HG03135 (cell line): ENCODE data around the gene MAP2K5.
"Not testable (repeated sequence)": the region's sequence is repeated elsewhere in the genome, so short reads cannot be mapped to it uniquely, and the experiment has no call there.

Source experiments
- ATAC-seq: cut with Tn5 transposase; IDR thresholded peaks from one replicate; pipeline ENCODE4 v1.9.1; 2021; ENCODE audit warnings: mild to moderate bottlenecking, moderate library complexity; ENCODE audit not compliant: unreplicated experiment

Gene MAP2K5

DNA sequence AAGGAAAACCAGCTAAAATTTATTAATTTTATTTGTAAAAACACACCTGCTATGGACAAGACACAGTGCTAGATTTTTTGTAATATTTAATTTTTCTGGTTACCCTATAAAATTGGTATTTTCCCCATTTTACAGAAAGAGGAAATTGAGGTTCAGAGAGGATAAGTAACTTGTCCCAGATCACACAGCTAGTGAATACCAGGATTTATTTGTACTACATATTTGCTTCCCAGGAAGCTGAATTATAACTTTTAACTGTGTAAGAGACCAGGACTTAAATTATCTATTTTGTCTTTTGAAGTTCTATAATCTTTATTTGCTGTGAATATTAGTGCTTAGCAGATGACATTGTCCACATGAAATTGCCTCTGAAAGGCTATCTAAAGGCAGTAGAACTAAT is 49.7 kb downstream of the MAP2K5 start:
- no peak for ATAC-seq

- ATAC-seq: no peak
Observed at GRCh38 chr15:67593562-67593961, 51.1 kb downstream of the MAP2K5 start.

DNA sequence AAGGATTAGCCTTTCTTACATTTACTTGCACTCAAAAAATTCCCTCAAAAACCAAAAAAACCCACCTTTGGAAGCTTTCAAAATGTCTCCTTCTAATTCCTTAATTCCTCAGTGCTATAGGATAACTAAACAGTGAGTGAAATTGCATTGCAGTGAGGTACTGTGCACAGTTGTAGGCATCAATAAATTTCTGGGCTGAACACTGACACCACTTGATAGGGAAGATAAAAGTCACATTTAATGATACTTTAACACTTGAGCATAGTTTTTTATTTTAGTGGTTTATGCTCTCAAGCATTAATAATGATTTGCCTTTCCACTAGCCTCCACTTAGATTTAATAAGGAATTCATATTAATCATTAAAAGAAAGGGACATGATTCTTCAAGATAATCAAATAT is 52.3 kb downstream of the MAP2K5 start:
- ATAC-seq: no peak

DNA sequence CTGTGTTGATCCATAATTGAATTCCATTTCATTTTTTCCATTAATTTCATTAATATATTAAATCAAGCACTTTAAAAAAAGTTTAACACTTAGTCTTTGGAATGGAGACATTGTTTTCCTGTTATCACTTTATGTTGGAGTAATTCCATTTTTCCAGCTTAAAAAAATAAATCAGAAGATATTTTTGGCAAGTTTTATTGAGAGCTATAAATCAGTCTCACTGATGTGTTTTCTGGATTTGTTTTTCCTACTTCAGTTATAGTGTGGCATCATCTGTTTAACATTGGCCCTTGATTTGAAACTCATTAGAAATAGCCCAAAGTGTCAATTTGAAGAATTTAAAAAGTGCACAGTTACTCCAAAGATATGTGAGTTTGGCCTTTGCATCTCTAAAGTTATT is 53.1 kb downstream of the MAP2K5 start:
- no peak for ATAC-seq

DNA sequence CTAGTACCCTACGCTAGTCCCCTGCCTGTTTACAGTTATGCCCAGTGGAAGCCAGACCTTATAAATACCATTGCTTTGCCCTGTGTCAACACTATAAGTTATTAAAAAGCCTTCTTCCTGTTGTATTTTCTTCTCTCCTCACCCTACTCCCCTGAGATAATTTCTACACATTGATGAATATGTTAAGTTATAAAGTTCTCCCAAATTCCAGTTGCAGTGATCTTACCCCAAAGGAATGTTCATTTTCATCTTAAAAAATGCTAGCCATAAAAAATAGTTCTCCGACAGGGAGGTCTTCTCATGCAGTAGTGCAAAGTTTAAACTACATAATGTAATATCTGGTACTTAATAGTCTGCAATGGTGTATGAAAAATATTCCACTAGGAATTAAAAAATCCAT is 58.6 kb downstream of the MAP2K5 start:
- no peak for ATAC-seq

- no peak for ATAC-seq
Observed at GRCh38 chr15:67603063-67603462, 60.6 kb downstream of the MAP2K5 start.

GRCh38 chr15:67605871-67606270 is 63.4 kb downstream of the MAP2K5 start:
- ATAC-seq: no peak

DNA sequence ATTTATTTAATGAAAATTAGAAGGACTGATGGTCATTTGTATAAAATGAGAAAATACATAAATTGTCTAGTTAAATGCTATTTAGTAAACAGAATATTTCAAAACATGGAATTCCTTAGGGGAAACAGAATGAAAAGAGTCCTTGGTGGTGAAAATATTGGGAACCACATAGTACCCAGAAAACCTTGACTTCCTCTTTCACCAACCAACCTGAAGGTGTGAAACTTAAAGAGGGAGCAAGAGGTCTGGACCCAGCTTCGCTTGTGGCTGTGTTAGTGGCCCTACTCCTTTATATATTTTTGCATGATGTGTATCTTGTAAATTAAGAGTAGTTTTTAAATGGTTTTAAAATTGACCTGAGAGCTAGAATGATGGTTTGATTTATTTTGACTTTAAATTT is 64.2 kb downstream of the MAP2K5 start:
- no peak for ATAC-seq

- ATAC-seq: no peak
Observed at GRCh38 chr15:67607329-67607728, 64.8 kb downstream of the MAP2K5 start.

DNA sequence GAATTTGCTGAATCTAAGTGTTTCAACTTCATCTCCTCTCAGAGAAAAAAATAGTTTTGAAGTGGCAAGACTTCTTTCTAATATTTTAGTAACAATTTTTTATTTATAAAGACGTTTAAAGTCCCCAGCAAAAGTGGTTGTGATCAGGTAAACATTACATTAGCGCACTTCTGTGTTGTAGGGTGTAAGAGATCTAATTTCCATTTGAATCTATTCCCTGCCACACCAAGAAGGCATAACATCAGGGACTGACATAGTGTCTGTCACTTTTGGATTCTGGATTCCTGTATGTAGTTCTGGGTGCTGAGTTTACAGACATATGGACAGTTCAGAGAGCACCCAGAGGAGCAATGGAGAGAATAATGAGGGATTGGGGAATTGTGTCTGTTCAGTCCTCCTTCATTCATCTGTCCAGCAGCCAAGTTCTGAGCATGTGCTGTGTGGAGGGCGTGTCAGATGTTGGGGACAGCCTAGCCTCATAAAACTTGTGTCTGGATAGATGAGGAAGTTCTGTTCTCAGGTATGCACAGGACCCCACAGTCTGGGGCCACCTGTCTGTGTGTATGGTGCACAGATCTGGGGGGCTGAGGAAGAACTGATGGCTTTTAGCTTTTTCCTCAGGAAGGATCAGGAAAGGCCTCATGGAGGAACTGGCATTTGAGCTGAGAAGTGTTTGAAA is 65.6 kb downstream of the MAP2K5 start:
- ATAC-seq: no peak

GRCh38 chr15:67608638-67608959 is 66.1 kb downstream of the MAP2K5 start:
- no peak for ATAC-seq

- no peak for ATAC-seq
Observed at GRCh38 chr15:67611370-67612369, 69.2 kb downstream of the MAP2K5 start.

DNA sequence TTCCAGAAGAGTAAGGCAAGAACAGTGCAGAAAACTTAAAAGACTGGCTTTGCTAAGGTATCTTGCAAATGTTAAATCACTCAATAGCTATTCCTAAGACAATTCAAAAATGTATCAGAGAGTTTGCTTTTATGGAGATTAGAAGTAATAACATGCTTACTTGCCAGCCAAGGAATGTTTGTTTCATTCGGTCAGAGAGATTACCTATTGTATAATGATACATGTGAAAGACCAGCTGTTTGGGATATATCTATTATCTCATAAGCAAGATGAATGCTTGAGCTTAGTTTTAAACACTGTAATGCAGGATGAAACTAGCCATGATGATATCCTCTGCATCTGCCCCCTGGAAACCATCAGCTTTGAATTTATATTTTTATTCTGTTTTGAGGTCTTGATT is 70.7 kb downstream of the MAP2K5 start:
- ATAC-seq: no peak

- no peak for ATAC-seq
Observed at GRCh38 chr15:67613708-67614107, 71.2 kb downstream of the MAP2K5 start.

GRCh38 chr15:67615131-67615534 is 72.6 kb downstream of the MAP2K5 start:
- not testable (repeated sequence) for ATAC-seq

DNA sequence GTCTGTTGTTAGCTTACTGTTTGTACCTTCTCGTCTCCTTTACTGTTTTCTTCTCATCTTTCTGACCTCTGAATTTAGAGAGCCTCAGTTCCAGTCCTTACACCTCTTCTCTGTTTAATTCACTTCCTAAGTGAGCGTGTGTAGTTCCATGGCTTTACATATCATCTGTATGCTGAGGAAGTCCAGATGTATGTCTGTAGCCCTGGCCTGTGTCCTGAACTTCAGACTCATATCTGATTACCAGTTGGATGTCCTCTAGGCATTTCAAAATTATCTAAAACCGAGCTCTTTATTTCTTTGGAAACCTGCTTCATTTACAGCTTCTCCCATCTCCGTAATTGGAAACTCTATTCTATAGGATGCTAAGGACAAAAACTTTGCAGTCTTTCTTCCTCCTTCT is 75.8 kb downstream of the MAP2K5 start:
- no peak for ATAC-seq

DNA sequence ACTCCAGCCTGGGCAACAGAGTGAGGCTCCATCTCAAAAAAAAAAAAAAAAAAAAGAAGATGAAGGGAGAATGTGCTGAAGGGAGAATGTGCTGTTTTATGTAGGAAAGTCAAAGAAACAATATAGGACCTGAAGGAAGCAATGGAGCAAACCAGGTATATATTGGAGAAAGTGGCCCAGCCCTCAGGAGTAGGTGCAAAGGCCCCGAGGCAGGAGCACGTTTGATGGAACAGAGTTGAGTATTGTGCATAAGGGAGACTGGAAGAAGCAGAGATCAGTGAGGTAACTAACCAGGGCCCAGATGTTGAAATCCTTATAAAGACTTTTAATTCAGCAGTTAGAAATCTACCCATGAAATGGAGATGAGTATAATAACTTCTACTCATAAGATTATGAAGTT is 79.6 kb downstream of the MAP2K5 start:
- no peak for ATAC-seq

DNA sequence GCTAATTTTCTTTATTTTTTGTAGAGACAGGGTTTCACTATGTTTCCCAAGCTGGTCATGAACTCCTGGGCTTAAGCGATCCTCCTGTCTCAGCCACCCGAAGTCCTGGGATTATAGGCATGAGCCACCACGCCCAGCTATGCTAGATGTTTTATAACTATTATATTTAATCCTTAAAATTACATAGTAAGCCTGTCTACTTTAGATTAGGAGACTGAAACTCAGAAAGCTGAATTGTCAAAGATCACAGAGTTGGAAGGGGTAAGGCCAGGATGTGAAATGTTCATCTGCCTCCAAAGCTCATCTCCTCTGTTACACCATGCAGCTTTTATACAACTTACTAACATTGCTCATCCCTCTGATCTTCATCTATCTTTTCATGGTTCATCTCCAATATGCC is 89.8 kb downstream of the MAP2K5 start:
- no peak for ATAC-seq

DNA sequence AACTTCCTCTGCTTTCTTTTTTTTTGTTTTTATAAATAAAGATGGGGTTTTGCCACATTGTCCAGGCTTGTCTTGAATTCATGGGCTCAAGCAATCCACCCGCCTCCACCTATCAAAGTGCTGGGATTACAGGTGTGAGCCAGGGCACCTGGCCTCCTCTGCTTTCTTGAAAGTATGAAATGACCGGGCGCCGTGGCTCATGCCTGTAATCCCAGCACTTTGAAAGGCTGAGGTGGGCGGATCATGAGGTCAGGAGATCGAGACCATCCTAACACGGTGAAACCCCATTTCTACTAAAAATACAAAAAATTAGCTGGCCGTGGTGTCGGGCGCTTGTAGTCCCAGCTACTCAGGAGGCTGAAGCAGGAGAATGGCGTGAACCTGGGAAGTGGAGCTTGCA is 93.4 kb downstream of the MAP2K5 start:
- not testable (repeated sequence) for ATAC-seq

GRCh38 chr15:67639591-67639990 is 97.1 kb downstream of the MAP2K5 start:
- no peak for ATAC-seq

DNA sequence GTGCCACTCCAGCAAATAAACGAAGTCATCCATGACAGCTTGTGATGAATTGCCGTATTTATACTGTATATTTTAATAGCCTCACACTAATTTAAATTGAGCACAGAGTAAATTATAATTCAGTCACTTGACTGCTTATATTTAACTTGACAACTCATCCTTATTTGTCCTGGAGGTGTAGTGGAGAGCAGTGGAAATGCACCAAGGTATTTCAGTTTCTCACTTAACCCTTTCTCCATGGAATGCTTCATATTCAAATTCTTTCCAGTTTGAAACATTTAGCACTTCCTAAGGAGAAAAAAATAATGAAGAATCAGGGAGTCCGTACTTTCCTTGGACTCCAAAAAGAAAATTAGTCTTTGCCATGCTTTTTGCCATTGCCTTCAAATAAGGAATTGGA is 99.0 kb downstream of the MAP2K5 start:
- ATAC-seq: no peak

GRCh38 chr15:67646847-67647246 is 104.3 kb downstream of the MAP2K5 start:
- ATAC-seq: no peak
